IPS-NIHi7 (cell line): Measurements from ENCODE around the gene DACH1.

ENCODE experiments used
- DNase-seq: peaks from one replicate; pipeline ENCODE4 v3.0.0; 2012; ENCODE audit warnings: mixed read lengths; ENCODE audit errors: extremely low spot score

Gene DACH1

DNA sequence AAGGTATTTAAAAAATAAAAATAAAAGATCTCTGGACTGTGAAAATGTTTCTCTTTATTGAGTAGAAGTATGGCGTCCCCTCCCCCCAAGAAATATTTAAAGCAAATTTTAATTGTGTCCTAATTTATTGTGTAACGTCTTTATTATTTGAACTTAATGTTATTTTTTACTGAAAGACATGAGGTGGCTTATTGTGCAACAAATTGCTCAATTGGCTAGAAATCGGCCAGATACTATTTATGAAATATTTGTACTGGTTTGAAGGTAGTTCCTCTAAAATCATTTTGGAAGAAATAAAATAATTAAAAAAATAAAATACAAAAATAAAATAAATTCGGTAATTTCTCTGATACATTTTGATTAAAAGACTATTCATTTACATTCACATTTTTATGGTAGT, 162.3 kb downstream of the DACH1 start:
- no peak for DNase-seq

DNA sequence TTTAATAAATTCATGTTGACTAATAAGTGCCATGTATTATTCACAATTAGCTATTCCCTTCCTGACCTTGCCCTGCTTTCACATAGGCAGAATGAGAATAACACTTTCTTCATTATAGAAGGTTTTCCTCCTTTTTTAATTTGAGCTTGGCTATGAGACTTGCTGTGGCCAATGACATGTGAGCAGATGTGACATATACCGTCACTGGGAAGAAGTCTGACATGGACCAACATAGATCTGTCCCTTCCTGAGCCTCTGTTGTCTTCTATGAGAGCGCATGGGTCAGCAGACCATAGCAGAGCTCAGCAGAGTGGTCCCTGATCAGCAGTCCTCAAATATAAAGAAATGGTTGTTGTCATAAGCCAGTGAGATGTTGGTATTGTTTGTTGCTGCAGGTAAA, 163.9 kb downstream of the DACH1 start:
- DNase-seq: no peak

DNA sequence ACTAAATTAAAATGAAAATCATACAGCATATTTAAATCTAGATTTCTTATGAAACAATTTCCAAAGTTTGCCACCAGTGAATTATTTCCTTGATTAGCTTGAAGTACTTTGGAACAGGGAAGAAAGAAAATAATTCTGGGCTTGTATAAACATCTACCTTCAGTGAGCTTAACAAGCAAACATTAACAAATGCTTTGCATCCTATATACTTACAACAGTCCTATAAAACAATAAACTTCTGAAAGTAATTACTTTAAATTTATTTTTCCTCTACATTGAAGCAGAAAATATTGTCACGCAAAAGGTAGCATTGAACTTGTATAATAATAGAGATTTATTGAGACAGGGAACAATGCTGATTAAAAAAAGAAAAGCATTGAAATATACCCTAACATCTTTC, 164.8 kb downstream of the DACH1 start:
- DNase-seq: no peak

DNA sequence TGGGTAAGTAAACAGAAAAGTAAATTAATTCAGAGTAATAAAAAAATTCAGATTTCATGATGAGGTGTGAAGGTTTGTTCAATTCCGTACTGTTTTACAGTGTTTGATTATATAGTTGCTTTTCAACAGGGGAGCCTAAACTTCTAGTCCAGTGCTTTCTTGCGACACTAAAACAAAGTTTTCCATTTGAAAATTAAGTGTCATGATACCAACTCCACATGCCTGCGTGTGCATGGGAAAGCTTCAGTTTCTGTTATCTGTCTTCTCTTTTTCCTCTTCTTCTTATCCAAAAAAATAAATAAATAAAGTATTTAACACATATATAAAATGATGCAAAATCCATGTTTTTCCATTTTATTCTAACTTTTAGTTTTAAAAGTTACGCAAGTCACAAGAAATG, 165.3 kb downstream of the DACH1 start:
- DNase-seq: no peak

DNA sequence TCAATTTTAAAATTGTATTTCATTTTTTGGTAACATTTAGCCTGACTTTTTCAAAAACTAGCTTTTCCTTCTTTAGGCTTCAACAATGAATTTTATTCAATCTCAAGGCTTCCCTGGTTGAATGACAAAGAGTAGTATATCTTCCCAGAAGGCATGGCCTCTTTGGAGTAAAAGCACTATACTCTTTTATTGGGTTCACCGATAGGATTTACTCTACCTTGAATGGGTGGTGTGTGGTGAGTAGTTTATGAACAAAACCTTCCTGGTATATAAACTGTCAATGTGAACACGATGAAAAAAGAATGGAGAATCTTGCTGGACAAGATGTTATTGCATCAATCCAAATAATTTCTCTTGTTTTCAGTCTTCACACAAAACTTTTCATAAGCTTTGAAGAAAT, 167.7 kb downstream of the DACH1 start:
- no peak for DNase-seq

DNA sequence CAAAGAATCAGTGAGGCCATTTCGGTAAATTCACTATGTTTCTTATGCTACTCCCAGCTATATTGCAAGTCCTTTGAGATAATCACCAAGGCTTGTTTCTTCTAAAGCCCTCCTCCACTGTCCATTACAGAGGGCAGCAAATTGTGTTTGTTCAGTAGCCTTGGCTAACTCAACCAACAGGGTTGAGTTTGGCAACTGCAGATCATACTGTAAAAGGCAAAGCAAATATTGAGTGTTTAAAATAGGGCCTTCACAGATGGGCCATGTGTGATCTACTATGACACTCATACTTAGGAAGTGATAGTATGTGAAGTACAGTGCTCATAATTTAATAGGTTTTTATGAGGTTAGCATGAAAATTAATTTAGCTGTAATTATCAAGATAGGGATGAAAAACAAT, 171.3 kb downstream of the DACH1 start:
- no peak for DNase-seq

DNA sequence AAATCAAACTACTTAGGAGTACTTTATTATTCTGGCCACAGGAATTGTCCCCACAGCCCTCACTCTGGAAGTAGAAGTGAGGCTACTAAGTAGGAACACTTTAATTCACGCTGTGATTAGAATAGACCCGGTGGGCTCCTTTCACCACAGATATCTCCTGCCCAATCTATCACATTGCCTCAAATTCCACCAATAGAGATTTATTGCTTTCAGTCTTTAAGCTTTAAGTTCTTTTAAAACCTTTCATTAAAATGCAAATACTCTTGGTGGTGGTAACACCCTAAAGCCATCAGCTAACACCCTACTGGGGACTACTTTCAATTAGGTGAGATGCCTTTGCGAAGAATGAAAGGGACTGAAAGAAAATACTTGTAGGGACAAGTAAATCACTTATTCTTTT, 181.9 kb downstream of the DACH1 start:
- DNase-seq: peak; percentile 32

DNA sequence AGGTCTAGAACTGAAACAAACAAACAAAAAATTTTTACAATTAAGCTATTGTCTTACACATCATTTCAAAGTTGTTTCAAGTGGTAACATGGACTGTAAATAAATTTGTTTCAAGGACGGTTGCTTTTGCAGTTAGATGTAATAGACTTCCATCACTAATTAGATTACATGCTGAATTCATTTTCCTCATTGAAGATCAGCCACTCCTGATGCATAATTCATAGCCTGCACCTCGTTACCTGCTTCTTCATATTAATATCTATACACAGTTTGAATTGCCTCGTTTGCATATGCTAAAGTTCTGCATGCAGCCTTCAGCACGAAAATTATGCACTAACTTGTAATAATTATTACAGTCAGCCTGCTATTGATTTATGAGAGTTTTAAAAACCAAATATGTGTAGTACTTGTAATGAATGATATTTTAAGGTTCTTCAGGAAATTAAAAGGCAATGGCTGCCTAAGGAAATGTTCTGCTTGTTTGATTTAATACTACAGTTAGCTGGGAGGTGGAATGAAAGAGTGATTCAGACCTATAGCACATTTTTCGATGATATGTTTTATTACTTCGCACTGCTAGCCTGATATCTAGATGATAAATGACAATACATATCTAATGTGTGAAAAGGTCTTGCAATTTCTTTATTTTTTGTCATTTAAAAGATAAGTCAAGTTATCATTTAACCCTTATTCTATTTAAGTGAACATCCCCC, 184.9 kb downstream of the DACH1 start:
- no peak for DNase-seq

DNA sequence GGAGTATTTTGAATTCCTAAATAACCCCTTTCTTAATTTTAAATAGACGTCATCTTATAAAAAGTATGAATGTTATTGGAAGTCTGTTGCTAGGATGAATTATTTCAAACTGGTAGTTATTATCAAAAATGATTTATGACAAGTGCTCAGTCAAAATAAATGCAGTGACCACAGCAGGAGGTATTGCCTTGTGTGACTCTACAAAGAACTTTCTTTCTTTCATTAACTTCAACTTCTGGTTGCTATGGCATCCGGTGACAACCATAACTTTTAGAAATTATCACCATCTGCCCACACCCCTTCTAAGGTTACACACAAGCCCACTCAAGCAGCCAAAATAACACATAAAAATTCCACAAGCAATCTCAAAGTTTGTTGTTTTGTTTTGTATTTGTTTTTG, 189.9 kb downstream of the DACH1 start:
- no peak for DNase-seq

DNA sequence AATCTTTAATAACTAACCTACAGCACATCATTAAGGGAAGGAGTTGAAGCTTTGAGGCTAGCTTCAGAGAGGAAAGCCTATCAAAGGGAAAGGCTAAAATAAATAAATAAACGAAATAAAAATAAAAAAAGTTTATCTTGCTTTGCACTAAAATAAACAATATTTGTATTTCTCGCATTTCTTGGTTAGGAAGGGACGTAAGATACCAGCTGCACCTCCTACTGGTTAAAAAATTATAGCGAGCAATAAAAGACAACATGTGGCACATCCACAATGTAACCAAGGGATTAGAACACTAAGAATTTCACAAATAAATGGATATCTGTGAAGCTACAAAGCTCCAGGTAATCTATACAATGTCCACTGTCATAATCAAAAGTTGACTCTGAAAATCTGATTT, 194.5 kb downstream of the DACH1 start:
- DNase-seq: no peak

DNA sequence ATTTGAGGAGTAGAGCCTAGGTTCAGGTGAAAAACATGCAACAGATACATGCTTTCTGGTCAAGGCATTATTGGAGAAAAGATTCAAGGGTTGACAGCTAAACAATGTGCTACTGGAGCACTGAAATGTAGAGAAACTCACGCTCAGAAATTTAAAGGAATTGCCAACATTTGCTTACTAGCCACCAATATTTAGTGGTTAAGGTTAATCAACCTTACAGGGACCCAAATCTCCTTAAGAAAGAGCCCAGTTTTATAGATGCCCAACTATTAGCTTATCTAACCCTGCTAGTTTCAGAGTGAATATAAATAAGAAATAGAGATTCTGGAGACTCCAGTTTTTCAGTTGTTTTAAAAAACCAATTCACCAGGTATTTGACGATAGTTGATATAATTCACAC, 203.6 kb downstream of the DACH1 start:
- no peak for DNase-seq

DNA sequence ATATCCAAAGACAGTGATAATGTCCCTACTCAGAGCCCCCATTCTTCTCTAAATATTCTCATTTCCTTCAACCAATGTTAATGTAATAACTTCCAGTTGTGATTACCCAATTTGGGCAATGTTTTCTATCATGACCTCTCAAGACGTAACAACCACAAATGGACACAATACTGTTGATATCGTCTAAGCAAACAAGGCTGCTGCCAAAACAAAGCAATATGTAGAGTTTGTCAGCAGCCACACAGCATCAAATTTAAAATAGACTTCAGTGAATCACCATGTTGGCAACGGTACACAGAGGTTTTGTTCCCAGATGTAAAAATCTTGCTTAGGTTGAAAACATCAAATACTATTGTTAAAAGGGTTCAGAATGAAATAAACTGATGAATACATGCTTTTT, 205.1 kb downstream of the DACH1 start:
- no peak for DNase-seq

DNA sequence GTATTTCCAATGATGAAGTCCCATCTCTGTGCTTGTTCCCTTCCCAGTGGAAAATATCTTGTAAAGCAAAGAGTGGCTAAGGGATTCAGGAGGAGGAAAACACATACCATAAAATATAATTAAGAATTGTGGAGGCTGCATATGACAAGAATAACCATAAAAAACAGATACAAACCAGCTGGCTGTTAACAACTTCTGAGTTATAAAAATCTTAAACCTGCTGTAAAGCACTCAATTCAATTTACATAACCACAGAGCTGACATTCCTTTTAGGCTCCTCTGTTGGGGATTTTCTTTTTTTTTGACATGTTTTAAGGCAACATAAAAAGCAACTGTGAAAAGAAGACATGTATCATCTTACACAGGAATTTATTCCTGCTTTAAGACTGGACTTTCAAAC, 207.6 kb downstream of the DACH1 start:
- no peak for DNase-seq

DNA sequence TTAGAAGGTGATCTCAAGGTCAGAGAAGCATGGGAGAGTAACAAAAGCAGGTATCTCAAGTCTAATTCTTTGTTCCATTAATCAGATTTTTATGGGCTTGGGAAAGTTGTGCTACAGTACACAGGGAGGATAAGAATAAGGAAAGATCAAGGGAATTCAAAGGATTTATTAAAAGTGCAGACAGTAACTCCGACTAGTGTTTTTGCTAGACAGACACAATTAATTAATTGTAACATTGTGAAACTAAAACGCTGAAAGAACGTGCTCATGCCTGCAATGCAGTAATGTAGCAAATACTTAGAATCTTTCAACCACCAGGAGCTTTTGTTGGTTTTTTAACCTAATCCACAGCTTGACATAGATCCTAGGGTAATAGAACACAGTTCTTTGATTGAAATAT, 221.5 kb downstream of the DACH1 start:
- no peak for DNase-seq

DNA sequence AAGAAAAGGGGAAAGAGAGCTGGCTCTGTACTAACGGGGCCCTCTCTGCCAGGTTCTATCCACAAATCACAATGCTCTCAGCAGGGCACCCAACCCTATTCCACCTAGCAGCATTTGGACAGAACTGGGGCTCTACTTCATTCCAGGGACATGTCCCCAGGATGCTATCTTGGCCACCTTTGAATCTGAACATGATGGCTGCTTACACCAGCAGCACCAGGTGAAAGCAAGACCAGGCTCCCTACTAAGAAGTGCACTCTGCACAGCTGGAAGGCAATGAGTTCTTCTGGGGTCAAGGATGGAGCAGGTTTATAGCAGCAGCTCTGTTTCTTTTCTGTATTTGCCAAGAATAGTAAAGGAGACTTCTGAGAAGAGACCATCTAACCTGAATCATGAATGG, 222.4 kb downstream of the DACH1 start:
- DNase-seq: no peak

DNA sequence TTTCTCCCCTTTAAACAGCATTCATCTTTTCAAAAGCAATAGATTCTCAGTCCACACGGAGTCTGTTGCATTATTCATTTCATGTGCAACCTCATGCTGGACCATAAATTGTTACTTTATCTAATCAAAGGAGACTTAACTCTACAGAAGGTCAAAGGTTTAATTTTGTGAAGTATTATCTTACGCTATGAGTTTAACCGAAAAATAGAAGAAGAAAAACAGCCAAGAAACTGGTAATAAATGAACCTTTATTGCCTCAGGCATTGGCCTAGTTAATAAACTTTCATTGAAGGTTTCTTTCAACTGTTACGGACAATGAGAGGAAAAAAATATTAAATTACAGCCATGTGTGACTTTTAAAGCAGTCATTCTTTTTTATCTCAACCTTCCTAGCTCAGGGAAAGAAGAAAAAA, 223.6 kb downstream of the DACH1 start:
- no peak for DNase-seq

DNA sequence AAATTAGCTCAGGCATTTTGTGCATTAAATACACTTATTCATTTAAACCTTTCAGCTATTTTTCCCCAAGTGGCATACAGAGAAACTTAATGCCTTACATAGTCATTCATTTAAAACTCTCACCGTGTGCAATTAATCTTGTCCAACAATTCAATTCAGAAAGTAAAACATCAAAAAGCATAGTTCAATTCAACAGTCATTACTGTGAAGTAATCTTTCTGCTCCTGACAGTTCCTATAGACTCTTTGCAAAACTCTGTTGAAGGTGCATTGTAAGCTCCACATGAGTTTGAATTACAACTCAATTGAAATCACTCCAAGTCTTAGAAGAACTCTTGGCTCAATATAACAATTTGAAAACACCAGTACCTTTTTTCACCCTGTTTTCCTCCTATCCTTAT, 228.3 kb downstream of the DACH1 start:
- DNase-seq: no peak

DNA sequence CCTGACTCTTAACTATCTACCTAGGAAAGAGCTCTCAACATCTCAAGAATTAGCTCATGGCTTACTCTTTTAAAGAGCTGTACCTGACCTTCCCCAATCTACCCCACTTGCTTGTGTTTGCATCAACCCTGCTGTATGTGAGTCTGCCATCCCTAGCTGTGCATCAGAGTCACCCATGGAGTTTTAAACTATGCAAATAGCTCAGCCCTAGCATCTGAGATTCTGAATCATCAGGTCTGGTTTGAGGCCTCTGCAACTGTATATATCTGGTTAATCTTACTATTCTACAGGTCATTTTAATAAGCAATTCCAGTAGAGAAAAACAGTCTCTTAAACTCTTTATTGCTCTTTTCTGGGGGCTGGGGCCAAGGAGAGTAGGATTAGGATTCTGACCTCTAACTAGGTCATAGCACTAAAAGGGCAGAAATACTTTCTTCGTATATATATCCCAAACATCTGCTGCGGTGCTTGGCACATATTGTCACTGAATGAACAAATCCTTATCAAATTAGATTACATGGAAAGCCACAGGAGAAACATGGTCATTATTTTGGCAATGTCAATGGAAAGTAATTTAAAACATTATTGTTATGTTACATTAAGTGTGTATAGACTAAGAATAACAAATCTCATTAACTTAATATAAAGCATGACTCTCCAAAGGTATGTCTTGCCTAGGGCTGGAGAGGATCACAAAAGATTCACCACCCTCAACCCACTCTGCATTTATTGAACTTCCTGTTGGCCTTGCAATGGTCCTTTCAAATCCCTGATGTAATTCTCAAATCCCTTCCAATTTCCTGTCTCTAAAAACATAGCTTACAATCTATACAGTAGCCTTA, 232.2 kb downstream of the DACH1 start:
- no peak for DNase-seq

DNA sequence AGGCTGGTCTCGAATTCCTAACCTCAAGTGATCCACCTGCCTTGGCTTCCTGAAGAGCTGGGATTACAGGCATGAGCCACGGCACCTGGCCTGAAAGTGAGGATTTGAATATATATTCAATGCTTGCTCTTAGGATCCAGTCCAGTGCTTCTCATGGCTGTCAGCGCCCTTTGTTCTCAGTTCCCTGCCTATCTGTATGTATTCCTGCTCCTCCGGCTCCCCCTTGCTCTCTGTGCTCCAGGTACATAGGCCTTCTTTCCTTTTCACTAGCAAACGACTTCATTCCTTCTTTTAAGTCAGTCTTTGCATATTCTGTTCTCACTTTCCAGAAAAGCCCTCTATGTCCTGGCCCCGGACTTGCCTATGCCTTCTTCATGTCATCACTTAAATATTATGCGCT, 232.8 kb downstream of the DACH1 start:
- no peak for DNase-seq

DNA sequence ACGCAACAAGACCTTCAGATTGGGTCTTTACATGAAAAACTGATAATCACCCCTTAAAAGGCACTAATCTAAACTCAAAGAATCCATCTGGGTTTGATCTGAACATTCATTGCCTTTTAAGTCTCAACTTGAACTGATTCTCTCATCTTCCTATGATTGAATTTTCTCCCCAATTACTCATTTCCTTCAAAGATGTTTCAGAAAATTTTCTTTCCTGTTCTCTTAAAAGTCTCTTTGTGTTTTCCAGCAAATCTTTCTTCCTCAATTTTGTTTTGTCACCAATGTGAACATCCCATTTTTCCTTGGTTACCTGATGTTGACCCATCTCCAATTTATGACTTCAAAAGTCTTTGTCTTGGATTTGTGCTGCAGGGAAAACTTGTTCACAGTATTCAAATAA, 234.3 kb downstream of the DACH1 start:
- no peak for DNase-seq

DNA sequence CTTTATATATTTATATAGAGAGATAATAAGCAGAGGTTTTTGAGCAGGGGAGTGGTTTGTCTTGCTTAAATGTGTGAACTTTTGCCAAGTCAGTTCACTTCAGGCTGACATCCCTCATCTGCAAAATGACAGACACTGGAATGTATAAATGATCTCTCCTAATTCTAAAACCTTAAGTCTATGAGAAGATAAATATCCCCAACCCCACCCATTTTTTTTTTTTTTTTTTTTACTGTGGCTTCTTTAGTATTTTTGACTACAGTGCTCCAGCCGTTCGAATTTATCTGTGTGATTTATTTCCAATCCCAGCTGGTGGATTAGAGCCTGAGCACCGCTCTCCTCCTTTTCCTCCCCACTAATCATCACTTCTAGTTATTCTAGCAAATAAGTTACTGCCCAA, 234.8 kb downstream of the DACH1 start:
- no peak for DNase-seq

DNA sequence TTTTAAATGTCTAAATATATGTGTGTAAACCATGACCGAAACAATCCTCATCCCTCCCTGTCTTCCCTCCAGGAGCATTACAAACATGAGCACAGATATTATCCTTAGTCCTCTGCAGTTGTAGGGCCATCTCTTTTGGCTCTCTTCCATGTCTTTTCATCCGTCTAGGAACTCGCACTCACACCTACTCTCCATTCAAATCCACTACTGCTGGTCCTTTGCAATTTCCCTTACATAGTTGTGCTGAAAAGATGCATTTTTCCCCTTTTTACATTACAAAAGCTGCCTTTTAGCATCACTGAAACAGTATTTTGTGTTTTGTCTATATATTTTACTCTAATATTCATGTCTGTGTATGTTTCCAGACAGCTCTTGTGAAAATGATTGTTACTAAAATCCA, 237.8 kb downstream of the DACH1 start:
- DNase-seq: no peak

DNA sequence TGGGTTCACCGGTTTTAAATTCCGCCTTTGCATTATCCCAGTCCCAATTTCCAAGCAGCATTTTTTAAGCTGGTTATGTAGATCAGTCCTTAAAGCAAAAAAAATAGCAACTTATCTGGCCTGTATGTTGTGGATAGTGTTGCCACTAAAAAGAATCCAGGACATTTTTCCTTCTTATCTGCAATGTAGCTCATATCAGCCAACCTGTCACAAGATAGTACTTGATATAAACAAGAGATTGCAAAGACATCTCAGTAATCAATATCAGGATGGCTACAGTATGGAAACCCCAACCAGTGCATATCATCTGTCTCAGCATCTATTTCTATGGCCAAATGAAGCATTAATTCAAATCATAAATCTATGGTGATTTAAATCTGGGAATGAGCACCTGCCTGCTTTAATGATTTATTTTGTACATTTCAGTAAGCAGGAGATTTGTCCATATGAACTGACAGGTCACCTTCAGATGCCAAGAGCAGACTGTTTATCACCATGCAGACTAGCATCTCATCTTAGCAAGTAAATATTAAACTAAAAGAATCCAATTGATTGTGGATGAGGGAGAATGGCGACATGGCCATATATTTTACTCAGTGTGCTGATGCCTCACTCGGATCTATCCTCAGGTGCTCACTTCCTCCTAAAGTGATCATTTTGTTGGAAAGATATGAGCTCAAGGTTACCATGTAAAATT, 240.4 kb downstream of the DACH1 start:
- DNase-seq: no peak
